Ishikawa (cell line): ENCODE data around the gene TIMP2.

Experiments used
- CEBPB ChIP-seq: IDR thresholded peaks from 2 replicates; pipeline ENCODE4 v1.6.1; 2012
- CREB1 ChIP-seq: IDR thresholded peaks from 2 replicates; pipeline ENCODE4 v1.6.1; 2012; ENCODE audit warnings: low read depth
- EGR1 ChIP-seq: IDR thresholded peaks from 2 replicates; pipeline ENCODE4 v1.6.1; 2012
- EP300 ChIP-seq: IDR thresholded peaks from 2 replicates; pipeline ENCODE4 v1.6.1; 2012; ENCODE audit warnings: borderline replicate concordance
- FOXM1 ChIP-seq: IDR thresholded peaks from 2 replicates; pipeline ENCODE4 v1.6.1; 2012; ENCODE audit warnings: low read depth, borderline replicate concordance
- MAX ChIP-seq: IDR thresholded peaks from 2 replicates; pipeline ENCODE4 v1.6.1; 2012
- NFIC ChIP-seq: IDR thresholded peaks from 2 replicates; pipeline ENCODE4 v1.6.1; 2012
- RAD21 ChIP-seq: IDR thresholded peaks from 2 replicates; pipeline ENCODE4 v1.6.1; 2012; ENCODE audit warnings: low read depth
- REST ChIP-seq: IDR thresholded peaks from 2 replicates; pipeline ENCODE4 v1.6.1; 2012; ENCODE audit warnings: low read depth, mild to moderate bottlenecking
- TAF1 ChIP-seq: IDR thresholded peaks from 2 replicates; pipeline ENCODE4 v1.6.1; 2012; ENCODE audit warnings: low read depth, mild to moderate bottlenecking
- TCF12 ChIP-seq: IDR thresholded peaks from 2 replicates; pipeline ENCODE4 v1.6.1; 2012; ENCODE audit warnings: low read depth
- TEAD4 ChIP-seq: IDR thresholded peaks from 2 replicates; pipeline ENCODE4 v1.6.1; 2012
- USF1 ChIP-seq: IDR thresholded peaks from 2 replicates; pipeline ENCODE4 v1.6.1; 2012
- YY1 ChIP-seq: IDR thresholded peaks from 2 replicates; pipeline ENCODE4 v1.6.1; 2012; ENCODE audit warnings: low read depth
- ZBTB7A ChIP-seq: IDR thresholded peaks from 2 replicates; pipeline ENCODE4 v1.6.1; 2012; ENCODE audit warnings: low read depth

The TIMP2 gene

GRCh38 chr17:78825696-78826095 lies 99.5 kb downstream of the TIMP2 start:
- TF ChIP-seq YY1 (no peak), TEAD4 (no peak), TCF12 (no peak), CEBPB (no peak), NFIC (no peak), TAF1 (no peak), CREB1 (no peak)

DNA sequence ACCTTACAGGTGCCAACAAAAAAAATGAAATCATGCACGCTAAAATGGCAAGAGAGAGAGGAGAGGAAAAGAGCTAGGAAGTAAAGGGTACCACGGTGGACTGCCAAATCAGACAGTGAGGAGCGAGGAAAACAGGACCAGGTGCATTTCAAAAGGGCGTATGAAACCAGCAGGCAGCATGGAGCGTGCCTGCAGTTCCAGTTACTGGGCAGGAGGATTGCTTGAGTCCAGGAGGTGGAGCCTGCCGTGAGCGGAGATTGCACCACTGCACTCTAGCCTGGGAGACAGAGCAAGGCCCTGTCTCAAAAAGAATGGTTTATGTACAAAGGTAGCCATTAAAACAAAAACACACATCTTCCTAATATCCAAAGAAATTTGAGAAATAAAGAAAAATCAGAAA lies 100.9 kb downstream of the TIMP2 start:
- no peak for TF ChIP-seq TCF12
- TF ChIP-seq TAF1: no peak
- TF ChIP-seq RAD21: no peak
- no peak for TF ChIP-seq FOXM1
- no peak for TF ChIP-seq CEBPB

DNA sequence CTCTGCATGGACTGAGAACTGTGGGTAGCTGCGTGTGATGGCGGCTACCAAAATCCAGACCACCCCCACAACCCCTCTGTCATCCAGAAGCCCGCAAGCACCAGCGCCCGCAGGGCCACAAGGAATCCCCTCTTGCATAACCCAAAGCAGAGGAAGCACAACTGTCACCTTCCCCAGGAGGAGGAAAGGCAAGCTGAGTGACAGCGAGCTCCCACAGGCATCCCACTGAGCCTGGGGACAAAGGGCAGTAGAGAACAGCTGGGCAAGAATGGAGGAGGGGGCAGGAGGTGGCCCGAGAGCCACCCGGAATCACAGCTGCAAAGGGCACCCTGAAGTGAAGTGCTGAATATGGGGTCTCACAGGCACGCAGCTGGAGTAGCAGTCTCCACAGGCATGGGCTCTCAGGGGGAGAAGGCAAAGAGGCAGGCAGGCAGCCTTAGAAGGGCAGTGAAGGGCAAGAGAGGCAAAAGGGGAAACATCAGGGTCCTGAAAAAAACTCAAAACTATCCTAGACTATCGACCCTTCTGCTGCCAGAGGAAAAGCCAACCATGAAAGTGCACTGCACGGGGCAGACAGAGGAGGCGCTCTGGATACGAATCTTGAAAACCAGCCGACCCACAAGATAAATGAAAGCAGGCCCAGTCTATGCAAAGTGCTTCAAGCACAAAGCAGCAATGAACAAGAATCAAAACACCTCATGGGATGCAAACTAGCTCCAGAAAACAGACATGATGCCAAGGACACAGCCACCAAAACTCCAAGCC lies 101.7 kb downstream of the TIMP2 start:
- no peak for TF ChIP-seq NFIC
- TF ChIP-seq MAX: no peak
- TF ChIP-seq ZBTB7A: no peak
- TF ChIP-seq EGR1: no peak
- TF ChIP-seq YY1: no peak
- no peak for TF ChIP-seq EP300
- no peak for TF ChIP-seq CEBPB
- TF ChIP-seq TEAD4: no peak
- no peak for TF ChIP-seq TAF1
- TF ChIP-seq USF1: no peak
- TF ChIP-seq FOXM1: no peak
- TF ChIP-seq RAD21: no peak
- no peak for TF ChIP-seq TCF12
- TF ChIP-seq CREB1: no peak
- no peak for TF ChIP-seq REST

DNA sequence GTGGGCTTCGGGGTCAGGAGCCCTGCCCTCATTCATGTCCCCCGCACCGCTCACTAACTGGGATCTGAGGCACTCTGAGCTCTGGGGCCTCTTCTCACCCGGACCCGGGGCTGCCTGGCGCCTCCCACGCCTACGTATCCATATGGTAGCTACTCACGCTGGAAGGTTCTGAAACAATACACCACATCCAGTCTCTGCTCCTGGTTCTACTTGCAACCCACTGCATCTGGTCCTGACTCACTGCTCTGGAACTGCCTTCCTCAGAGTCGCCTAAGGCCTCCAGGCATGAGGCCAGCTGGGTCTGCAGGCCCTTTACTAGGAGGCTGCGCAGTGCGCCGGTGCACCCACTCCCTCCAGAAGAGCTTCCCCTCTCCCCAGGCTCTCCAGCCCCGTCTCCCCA lies 102.6 kb downstream of the TIMP2 start:
- no peak for TF ChIP-seq TAF1
- TF ChIP-seq EP300: no peak
- no peak for TF ChIP-seq NFIC
- TF ChIP-seq RAD21: no peak
- TF ChIP-seq EGR1: no peak
- TF ChIP-seq YY1: no peak
- TF ChIP-seq FOXM1: no peak
- no peak for TF ChIP-seq USF1
- no peak for TF ChIP-seq MAX
- no peak for TF ChIP-seq CREB1
- TF ChIP-seq CEBPB: no peak
- TF ChIP-seq REST: no peak

DNA sequence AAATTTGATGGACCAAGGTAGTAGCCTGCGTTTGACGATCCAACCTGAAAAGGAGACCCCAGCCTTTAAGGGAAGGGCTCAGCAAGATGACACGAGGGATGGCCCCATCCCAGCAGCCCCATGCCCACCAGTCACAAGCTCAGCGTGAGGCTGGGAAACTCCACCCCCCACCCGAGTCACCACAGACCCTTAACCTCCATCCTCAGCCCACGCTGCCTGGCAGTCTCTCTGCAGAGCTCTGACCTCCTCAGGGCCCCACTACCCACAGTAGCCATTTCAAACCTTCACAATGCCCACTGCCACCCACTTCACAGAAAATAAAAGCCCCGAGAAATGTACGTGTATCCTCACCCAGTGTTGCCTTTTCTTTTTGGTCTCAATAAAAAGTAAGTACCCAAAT lies 103.2 kb downstream of the TIMP2 start:
- TF ChIP-seq EP300: no peak
- TF ChIP-seq FOXM1: no peak
- no peak for TF ChIP-seq TAF1
- no peak for TF ChIP-seq TEAD4
- no peak for TF ChIP-seq RAD21
- TF ChIP-seq ZBTB7A: no peak

GRCh38 chr17:78820841-78821240 lies 104.3 kb downstream of the TIMP2 start:
- TF ChIP-seq USF1 (no peak), CEBPB (no peak), YY1 (no peak), FOXM1 (no peak), EP300 (no peak), RAD21 (no peak)
